ENCODE data around the gene ITGA7. TPM values are rescaled to one million over a fixed set of nuclear protein-coding genes. Genes with fewer than 3 reads are reported as not detected.

ITGA7 gene
- polyA plus RNA-seq, 1 experiment, result 11.6 TPM

- 0 out of 2 replicates have a peak, but pooled peaks cover 2% of the 10 kb centered on the region for H3K27me3 ChIP-seq (ENCODE audit: control insufficient read depth, insufficient read depth, low read length)
- DNase-seq (ENCODE audit: low read depth), result no peak
- POLR2A ChIA-PET, result interaction anchor here (0.7 kb wide), 1 partner anchor 11 kb away, joined by 3 read pairs; no protein-coding TSS in a partner anchor
- H3K4me3 ChIP-seq (ENCODE audit: low read depth, low read length), result no peak overlapping the region
- H3K36me3 ChIP-seq (ENCODE audit: control insufficient read depth, insufficient read depth, low read length), result no peaks in the 10 kb centered on the region
- CTCF ChIA-PET, result interaction anchor here (1.2 kb wide), 1 partner anchor 32 kb away, joined by 3 read pairs; a partner anchor contains a TSS
- no peak for TF ChIP-seq CTCF (IDR thresholded peaks at IDR 0.05; ENCODE audit: insufficient read depth, low read depth, low read length)
These were observed 6.0 kb upstream of the ITGA7 start for GRCh38 chr12:55713721-55714120.

GRCh38 chr12:55712700-55713415 lies 5.2 kb upstream of the ITGA7 start:
- H3K27me3 ChIP-seq (ENCODE audit: control insufficient read depth, insufficient read depth, low read length), result 0 out of 2 replicates have a peak, but pooled peaks cover 2% of the 10 kb centered on the region
- H3K36me3 ChIP-seq (ENCODE audit: control insufficient read depth, insufficient read depth, low read length), result no peaks in the 10 kb centered on the region
- DNase-seq (ENCODE audit: low read depth), result no peak
- TF ChIP-seq CTCF (IDR thresholded peaks at IDR 0.05; ENCODE audit: insufficient read depth, low read depth, low read length), result no peak
- POLR2A ChIA-PET, result no interaction called here
- CTCF ChIA-PET, result interaction anchor here (1.7 to 2.1 kb wide), 3 partner anchors 8 to 56 kb away, joined by 5 to 8 read pairs (median 7); partner anchors contain the start of gene RDH5
- H3K4me3 ChIP-seq (ENCODE audit: low read depth, low read length), result no peak overlapping the region

GRCh38 chr12:55711786-55712553 lies 4.3 kb upstream of the ITGA7 start:
- DNase-seq (ENCODE audit: low read depth), result no peak
- no peak for TF ChIP-seq CTCF (IDR thresholded peaks at IDR 0.05; ENCODE audit: insufficient read depth, low read depth, low read length)
- Histone ChIP-seq H3K27me3 (ENCODE audit: control insufficient read depth, insufficient read depth, low read length) (0 out of 2 replicates have a peak, but pooled peaks cover 2% of the 10 kb centered on the region), H3K36me3 (ENCODE audit: control insufficient read depth, insufficient read depth, low read length) (no peaks in the 10 kb centered on the region), H3K4me3 (ENCODE audit: low read depth, low read length) (no peak overlapping the region)
- CTCF ChIA-PET, result interaction anchor here (1.7 to 2.1 kb wide), 3 partner anchors 9 to 55 kb away, joined by 5 to 8 read pairs (median 7); partner anchors contain the start of gene RDH5
- POLR2A ChIA-PET, result no interaction called here

- no peak for TF ChIP-seq CTCF (IDR thresholded peaks at IDR 0.05; ENCODE audit: insufficient read depth, low read depth, low read length)
- POLR2A ChIA-PET, result no interaction called here
- Histone ChIP-seq H3K36me3 (ENCODE audit: control insufficient read depth, insufficient read depth, low read length) (no peaks in the 10 kb centered on the region), H3K4me3 (ENCODE audit: low read depth, low read length) (no peak overlapping the region), H3K27me3 (ENCODE audit: control insufficient read depth, insufficient read depth, low read length) (0 out of 2 replicates have a peak, but pooled peaks cover 2% of the 10 kb centered on the region)
- CTCF ChIA-PET, result no interaction called here
- DNase-seq (ENCODE audit: low read depth), result no peak
These were observed 1.1 kb upstream of the ITGA7 start for GRCh38 chr12:55708695-55709233.
